ENCODE measurements around the gene LMBRD2.

LMBRD2 gene

DNA sequence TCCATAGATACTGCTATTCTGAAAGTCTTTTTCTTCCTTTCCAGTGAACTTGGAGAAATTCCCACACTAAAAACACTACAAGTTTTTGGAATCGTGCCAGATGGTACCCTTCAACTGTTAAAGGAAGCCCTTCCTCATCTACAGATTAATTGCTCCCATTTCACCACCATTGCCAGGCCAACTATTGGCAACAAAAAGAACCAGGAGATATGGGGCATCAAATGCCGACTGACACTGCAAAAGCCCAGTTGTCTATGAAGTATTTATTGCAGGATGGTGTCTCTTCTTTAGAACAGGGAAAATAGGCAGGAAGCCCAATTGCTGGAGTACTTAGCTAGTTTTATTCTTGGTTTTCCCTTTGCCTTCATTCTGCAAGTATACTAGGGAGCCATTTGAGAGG lies 30.1 kb upstream of the LMBRD2 start:
- no peak for ATAC-seq
- TF ChIP-seq, protein P1, sequence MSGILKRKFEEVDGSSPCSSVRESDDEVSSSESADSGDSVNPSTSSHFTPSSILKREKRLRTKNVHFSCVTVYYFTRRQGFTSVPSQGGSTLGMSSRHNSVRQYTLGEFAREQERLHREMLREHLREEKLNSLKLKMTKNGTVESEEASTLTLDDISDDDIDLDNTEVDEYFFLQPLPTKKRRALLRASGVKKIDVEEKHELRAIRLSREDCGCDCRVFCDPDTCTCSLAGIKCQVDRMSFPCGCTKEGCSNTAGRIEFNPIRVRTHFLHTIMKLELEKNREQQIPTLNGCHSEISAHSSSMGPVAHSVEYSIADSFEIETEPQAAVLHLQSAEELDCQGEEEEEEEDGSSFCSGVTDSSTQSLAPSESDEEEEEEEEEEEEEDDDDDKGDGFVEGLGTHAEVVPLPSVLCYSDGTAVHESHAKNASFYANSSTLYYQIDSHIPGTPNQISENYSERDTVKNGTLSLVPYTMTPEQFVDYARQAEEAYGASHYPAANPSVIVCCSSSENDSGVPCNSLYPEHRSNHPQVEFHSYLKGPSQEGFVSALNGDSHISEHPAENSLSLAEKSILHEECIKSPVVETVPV (CRISPR knock-in tag; IDR thresholded peaks at IDR 0.05), result no peak
- TF ChIP-seq ESRRG (CRISPR knock-in tag; IDR thresholded peaks at IDR 0.05) (no peak), ZFP30 (CRISPR knock-in tag; IDR thresholded peaks at IDR 0.05) (no peak), PATZ1 (CRISPR knock-in tag; IDR thresholded peaks at IDR 0.05; ENCODE audit: borderline replicate concordance) (no peak), BACH2 (CRISPR knock-in tag; IDR thresholded peaks at IDR 0.05; ENCODE audit: borderline replicate concordance) (no peak), TOX (CRISPR knock-in tag; IDR thresholded peaks at IDR 0.05; ENCODE audit: borderline replicate concordance) (no peak), CSDC2 (CRISPR knock-in tag; IDR thresholded peaks at IDR 0.05) (no peak), ZNF8 (CRISPR knock-in tag; IDR thresholded peaks at IDR 0.05) (no peak), RARB (CRISPR knock-in tag; IDR thresholded peaks at IDR 0.05) (no peak), TSHZ2 (CRISPR knock-in tag; IDR thresholded peaks at IDR 0.05) (no peak), ARNTL (CRISPR knock-in tag; IDR thresholded peaks at IDR 0.05; ENCODE audit: borderline replicate concordance, low read depth) (no peak), ZNF565 (CRISPR knock-in tag; conservative IDR thresholded peaks at IDR 0.05; ENCODE audit: low read depth) (no peak), ZNF70 (CRISPR knock-in tag; IDR thresholded peaks at IDR 0.05) (no peak), ISL1 (CRISPR knock-in tag; IDR thresholded peaks at IDR 0.05) (no peak)
- TF ChIP-seq, protein P2, sequence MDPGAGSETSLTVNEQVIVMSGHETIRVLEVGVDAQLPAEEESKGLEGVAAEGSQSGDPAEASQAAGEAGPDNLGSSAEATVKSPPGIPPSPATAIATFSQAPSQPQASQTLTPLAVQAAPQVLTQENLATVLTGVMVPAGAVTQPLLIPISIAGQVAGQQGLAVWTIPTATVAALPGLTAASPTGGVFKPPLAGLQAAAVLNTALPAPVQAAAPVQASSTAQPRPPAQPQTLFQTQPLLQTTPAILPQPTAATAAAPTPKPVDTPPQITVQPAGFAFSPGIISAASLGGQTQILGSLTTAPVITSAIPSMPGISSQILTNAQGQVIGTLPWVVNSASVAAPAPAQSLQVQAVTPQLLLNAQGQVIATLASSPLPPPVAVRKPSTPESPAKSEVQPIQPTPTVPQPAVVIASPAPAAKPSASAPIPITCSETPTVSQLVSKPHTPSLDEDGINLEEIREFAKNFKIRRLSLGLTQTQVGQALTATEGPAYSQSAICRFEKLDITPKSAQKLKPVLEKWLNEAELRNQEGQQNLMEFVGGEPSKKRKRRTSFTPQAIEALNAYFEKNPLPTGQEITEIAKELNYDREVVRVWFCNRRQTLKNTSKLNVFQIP (CRISPR knock-in tag; IDR thresholded peaks at IDR 0.05; ENCODE audit: borderline replicate concordance, low read depth), result no peak

- TF ChIP-seq CSDC2 (CRISPR knock-in tag; IDR thresholded peaks at IDR 0.05), result no peak
- TF ChIP-seq OSR1 (CRISPR knock-in tag; IDR thresholded peaks at IDR 0.05), result no peak
- TF ChIP-seq ESRRG (CRISPR knock-in tag; IDR thresholded peaks at IDR 0.05), result no peak
- no peak for TF ChIP-seq PPARA (CRISPR knock-in tag; IDR thresholded peaks at IDR 0.05; ENCODE audit: borderline replicate concordance)
- TF ChIP-seq ZNF8 (CRISPR knock-in tag; IDR thresholded peaks at IDR 0.05), result no peak
- TF ChIP-seq ISL1 (CRISPR knock-in tag; IDR thresholded peaks at IDR 0.05), result no peak
- TF ChIP-seq, protein P1 (CRISPR knock-in tag; IDR thresholded peaks at IDR 0.05), result no peak
- TF ChIP-seq, protein P2 (CRISPR knock-in tag; IDR thresholded peaks at IDR 0.05; ENCODE audit: borderline replicate concordance, low read depth), result no peak
- TF ChIP-seq RARB (CRISPR knock-in tag; IDR thresholded peaks at IDR 0.05), result no peak
- TF ChIP-seq ARNTL (CRISPR knock-in tag; IDR thresholded peaks at IDR 0.05; ENCODE audit: borderline replicate concordance, low read depth), result no peak
- no peak for TF ChIP-seq SNAI2 (CRISPR knock-in tag; IDR thresholded peaks at IDR 0.05)
- no peak for ATAC-seq
These were observed 29.1 kb upstream of the LMBRD2 start for GRCh38 chr5:36180556-36181350.
